GM23248 (cell line): ENCODE results near the gene DIABLO. TPM values are rescaled to one million over a fixed set of nuclear protein-coding genes. Genes with fewer than 3 reads are reported as not detected.
A peak's percentile ranks its signal among the peaks of the same experiment; 100 is the strongest.

ENCODE experiments used
- DNase-seq: peaks from one replicate; pipeline ENCODE4 v3.0.0-alpha.2; 2015
- H2AFZ ChIP-seq: fragments of 200-600 bp; sonication (generic); 2 replicates; pipeline ENCODE4 v1.6.1; 2016; ENCODE audit warnings: antibody characterized with exemption
- H3F3A ChIP-seq: fragments of 200-600 bp; sonication (generic); 2 replicates; pipeline ENCODE4 v1.6.1; 2016; ENCODE audit warnings: mild to moderate bottlenecking, antibody characterized with exemption, mixed run types; ENCODE audit not compliant: insufficient read depth
- H3K27ac ChIP-seq: fragments of 200-600 bp; sonication (generic); 2 replicates; pipeline ENCODE4 v1.5.1; 2016; ENCODE audit warnings: mild to moderate bottlenecking
- H3K27me3 ChIP-seq: fragments of 200-600 bp; sonication (generic); replicated peaks from 2 replicates; pipeline ENCODE4 v1.6.1; 2016; ENCODE audit warnings: mild to moderate bottlenecking; ENCODE audit not compliant: insufficient read depth
- H3K36me3 ChIP-seq: fragments of 200-600 bp; sonication (generic); 2 replicates; pipeline ENCODE4 v1.6.1; 2016; ENCODE audit warnings: low read depth, mild to moderate bottlenecking
- H3K4me1 ChIP-seq: fragments of 200-600 bp; sonication (generic); 2 replicates; pipeline ENCODE4 v1.6.1; 2016; ENCODE audit warnings: mild to moderate bottlenecking; ENCODE audit not compliant: insufficient read depth
- H3K4me2 ChIP-seq: fragments of 200-600 bp; sonication (generic); one replicate; pipeline ENCODE4 v1.6.1; 2016; ENCODE audit warnings: mild to moderate bottlenecking; ENCODE audit not compliant: unreplicated experiment
- H3K4me3 ChIP-seq: fragments of 200-600 bp; sonication (generic); 2 replicates; pipeline ENCODE4 v1.5.1; 2016; ENCODE audit warnings: mild to moderate bottlenecking
- H3K79me2 ChIP-seq: fragments of 200-600 bp; sonication (generic); 2 replicates; pipeline ENCODE4 v1.6.1; 2016; ENCODE audit warnings: mild to moderate bottlenecking; ENCODE audit not compliant: insufficient read depth
- H3K9ac ChIP-seq: fragments of 200-600 bp; sonication (generic); 2 replicates; pipeline ENCODE4 v1.6.1; 2016; ENCODE audit warnings: mild to moderate bottlenecking
- H3K9me2 ChIP-seq: fragments of 200-600 bp; sonication (generic); 2 replicates; pipeline ENCODE4 v1.6.1; 2016; ENCODE audit warnings: mixed run types, mild to moderate bottlenecking, moderate library complexity; ENCODE audit not compliant: insufficient read depth
- H3K9me3 ChIP-seq: fragments of 200-600 bp; sonication (generic); one replicate; pipeline ENCODE4 v1.6.1; 2017; ENCODE audit warnings: low read depth
- H4K20me1 ChIP-seq: fragments of 200-600 bp; sonication (generic); 2 replicates; pipeline ENCODE4 v1.6.0; 2016; ENCODE audit not compliant: insufficient read depth
- EZH2 ChIP-seq: fragments of 200-600 bp; sonication (generic); IDR thresholded peaks from 2 replicates; pipeline ENCODE4 v1.6.1; 2018; ENCODE audit warnings: antibody characterized with exemption, mild to moderate bottlenecking; ENCODE audit not compliant: insufficient read depth, poor library complexity, severe bottlenecking
- EZH2phosphoT487 ChIP-seq: fragments of 200-600 bp; sonication (generic); IDR thresholded peaks from 2 replicates; pipeline ENCODE4 v1.6.1; 2018; ENCODE audit warnings: antibody characterized with exemption, moderate library complexity, mild to moderate bottlenecking, low read depth; ENCODE audit not compliant: insufficient read depth
- WGBS, 2 experiments: methylation state at CpG; one replicate each; pipeline ENCODE4 v1.1.6; 2015 to 2017; ENCODE audit warnings: low lambda C conversion rate in 2 of 2, low coverage in 1 of 2; ENCODE audit errors: missing lambda C conversion rate in 2 of 2; 5-methylcytosine and 5-hydroxymethylcytosine counted together
- in situ Hi-C: fragments of 300-500 bp; cut with MboI; formaldehyde crosslinking; loops from 2 replicates; pipeline ENCODE4 v1.15.0; 2020
- polyA plus RNA-seq: library from polyadenylated mRNA; unstranded; fragments of >200 nt; fragmentation: Nextera tagmentation; extraction: Ambion mirVana; gene quantifications from 2 replicates; pipeline ENCODE4 v1.2.1, GENCODE V29; 2016
- total RNA-seq: library from RNA; depleted of rRNA; stranded (reverse); fragments of >200 nt; shearing (Covaris generic); gene quantifications from 2 replicates; pipeline ENCODE4 v1.2.3, GENCODE V29; 2014

The DIABLO gene
- total and polyA plus RNA-seq, 2 experiments from 2014 or later, result 50.6 to 67.6 TPM

GRCh38 chr12:122228092-122228491 lies 2.2 kb upstream of the DIABLO start:
- 90 to 91% methylated on average over 5 of the region's 5 CpGs for whole genome bisulfite sequencing, 2 experiments
- no peak overlapping the region for H3K27ac ChIP-seq

GRCh38 chr12:122227341-122227740 lies 1.5 kb upstream of the DIABLO start:
- H3K4me2 ChIP-seq, result no peak overlapping the region
- H3K36me3 ChIP-seq, result peaks cover 3% of the 10 kb centered on the region; the same call in 1 of the 2 replicates
- no peak for DNase-seq
- no peaks in the 10 kb centered on the region for H3K27me3 ChIP-seq
- peaks cover 31% of the 10 kb centered on the region for H3K79me2 ChIP-seq
- in situ Hi-C loops, result no loop called here
- H4K20me1 ChIP-seq, result no peaks in the 10 kb centered on the region
- H2AFZ ChIP-seq, result no peak overlapping the region
- H3K9ac ChIP-seq, result no peak overlapping the region
- no peak overlapping the region for H3K27ac ChIP-seq
- peaks cover 15% of the 10 kb centered on the region; the same call in 1 of the 2 replicates for H3K4me1 ChIP-seq
- WGBS, 2 experiments, result 94 to 95% methylated on average over 17 of the region's 17 CpGs
- H3K9me3 ChIP-seq, result no peaks in the 10 kb centered on the region
- H3K4me3 ChIP-seq, result no peak overlapping the region
- TF ChIP-seq EZH2 (no peak), EZH2phosphoT487 (no peak)
- H3K9me2 ChIP-seq, result no peaks in the 10 kb centered on the region
- peaks cover 5% of the 10 kb centered on the region; the same call in 1 of the 2 replicates for H3F3A ChIP-seq

More at GRCh38 chr12:122228092-122228491, 2.2 kb upstream of the DIABLO start:
- in situ Hi-C loops, result no loop called here
- Histone ChIP-seq H3K27me3 (no peaks in the 10 kb centered on the region), H3K4me3 (no peak overlapping the region), H3F3A (peaks cover 5% of the 10 kb centered on the region; the same call in 1 of the 2 replicates), H3K9me2 (no peaks in the 10 kb centered on the region), H3K9me3 (no peaks in the 10 kb centered on the region), H3K79me2 (peaks cover 24% of the 10 kb centered on the region), H2AFZ (no peak overlapping the region), H3K4me1 (peaks cover 15% of the 10 kb centered on the region; the same call in 1 of the 2 replicates), H3K9ac (no peak overlapping the region), H3K4me2 (no peak overlapping the region), H3K36me3 (peaks cover 3% of the 10 kb centered on the region; the same call in 1 of the 2 replicates), H4K20me1 (no peaks in the 10 kb centered on the region)
- TF ChIP-seq EZH2, result no peak
- TF ChIP-seq EZH2phosphoT487, result no peak
- DNase-seq, result no peak

GRCh38 chr12:122226366-122227125 lies 694 bp upstream of the DIABLO start:
- H3K79me2 ChIP-seq, result peaks cover 39% of the 10 kb centered on the region
- WGBS, 2 experiments, result 12 to 15% methylated on average over 28 to 32 of the region's 55 CpGs
- in situ Hi-C loops, result no loop called here
- no peaks in the 10 kb centered on the region for H4K20me1 ChIP-seq
- peak overlapping the region; percentile 52 for H3K4me3 ChIP-seq
- DNase-seq, result no peak
- no peak overlapping the region for H3K9ac ChIP-seq
- no peak overlapping the region for H3K27ac ChIP-seq
- no peaks in the 10 kb centered on the region for H3K9me3 ChIP-seq
- peaks cover 5% of the 10 kb centered on the region; the same call in 1 of the 2 replicates for H3F3A ChIP-seq
- no peaks in the 10 kb centered on the region for H3K27me3 ChIP-seq
- no peaks in the 10 kb centered on the region for H3K9me2 ChIP-seq
- H3K4me1 ChIP-seq, result peaks cover 15% of the 10 kb centered on the region; the same call in 1 of the 2 replicates
- peak overlapping the region; percentile 43 for H3K4me2 ChIP-seq
- peaks cover 3% of the 10 kb centered on the region; the same call in 1 of the 2 replicates for H3K36me3 ChIP-seq
- H2AFZ ChIP-seq, result 0 out of 2 replicates have a peak overlapping the region, but pooled peaks have one; percentile 19
- TF ChIP-seq EZH2phosphoT487 (no peak), EZH2 (no peak)

- H3K36me3 ChIP-seq, result peaks cover 59% of the 10 kb centered on the region
- DNase-seq, result no peak
- peaks cover 40% of the 10 kb centered on the region for H3K79me2 ChIP-seq
- no peak for TF ChIP-seq EZH2
- no peak for TF ChIP-seq EZH2phosphoT487
- no peaks in the 10 kb centered on the region for H3K9me3 ChIP-seq
- H3K4me3 ChIP-seq, result no peak overlapping the region
- no peak overlapping the region for H3K4me2 ChIP-seq
- H3K9me2 ChIP-seq, result no peaks in the 10 kb centered on the region
- no peak overlapping the region for H3K27ac ChIP-seq
- H3K4me1 ChIP-seq, result no peaks in the 10 kb centered on the region
- no peaks in the 10 kb centered on the region for H3K27me3 ChIP-seq
- no peak overlapping the region for H3K9ac ChIP-seq
- H2AFZ ChIP-seq, result no peak overlapping the region
- WGBS, 2 experiments, result 98 to 100% methylated on average over 1 of the region's 1 CpG
- H3F3A ChIP-seq, result no peaks in the 10 kb centered on the region
- H4K20me1 ChIP-seq, result no peaks in the 10 kb centered on the region
- in situ Hi-C loops, result no loop called here
These were observed 9.4 kb downstream of the DIABLO start for GRCh38 chr12:122216445-122216844.
